H54 (cell line): Measurements from ENCODE around the gene KCNIP2.

ENCODE experiments used
- DNase-seq: peaks from one replicate; pipeline ENCODE4 v3.0.0; 2011; ENCODE audit warnings: low spot score, mixed read lengths; ENCODE audit not compliant: insufficient read length
- FAIRE-seq: peaks from 3 replicates; lab custom pipeline; 2011; peaks lifted over from hg19 to GRCh38; lab: Jason Lieb, UNC
- POLR2A ChIP-seq: IDR thresholded peaks from 2 replicates; pipeline ENCODE4 v1.6.1; 2011; ENCODE audit warnings: low read depth, mild to moderate bottlenecking, low read length

The KCNIP2 gene

DNA sequence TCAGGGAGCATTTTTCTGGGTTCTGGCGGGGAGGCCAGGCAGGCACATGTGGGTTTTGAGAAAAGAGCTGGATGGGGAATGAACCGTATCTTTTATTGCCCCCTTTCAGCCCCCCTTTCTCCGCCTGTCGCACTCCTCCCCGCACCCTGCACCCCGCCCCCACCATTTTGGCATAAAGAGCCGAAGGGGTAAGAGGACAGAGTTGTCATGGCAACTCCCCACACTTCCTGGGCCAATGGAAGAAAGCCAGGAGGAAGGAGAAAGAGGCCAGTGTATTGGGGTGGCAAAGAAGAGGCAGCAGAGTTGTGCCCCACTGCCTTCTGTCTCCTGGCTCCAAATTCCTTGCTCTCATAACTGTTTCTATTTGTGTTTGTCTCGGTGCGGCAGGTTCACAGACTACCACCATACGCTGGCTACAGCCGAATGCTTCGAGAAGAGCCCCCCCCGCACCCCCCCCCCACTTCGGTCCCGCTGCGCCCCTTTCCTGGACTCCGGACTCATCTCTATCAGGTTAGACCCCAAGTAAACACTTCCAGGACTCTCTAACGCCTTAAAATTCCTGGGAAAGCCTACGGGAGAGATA, 3.4 kb downstream of the KCNIP2 start:
- no peak for TF ChIP-seq POLR2A
- DNase-seq (no peak), FAIRE-seq (no peak)

DNA sequence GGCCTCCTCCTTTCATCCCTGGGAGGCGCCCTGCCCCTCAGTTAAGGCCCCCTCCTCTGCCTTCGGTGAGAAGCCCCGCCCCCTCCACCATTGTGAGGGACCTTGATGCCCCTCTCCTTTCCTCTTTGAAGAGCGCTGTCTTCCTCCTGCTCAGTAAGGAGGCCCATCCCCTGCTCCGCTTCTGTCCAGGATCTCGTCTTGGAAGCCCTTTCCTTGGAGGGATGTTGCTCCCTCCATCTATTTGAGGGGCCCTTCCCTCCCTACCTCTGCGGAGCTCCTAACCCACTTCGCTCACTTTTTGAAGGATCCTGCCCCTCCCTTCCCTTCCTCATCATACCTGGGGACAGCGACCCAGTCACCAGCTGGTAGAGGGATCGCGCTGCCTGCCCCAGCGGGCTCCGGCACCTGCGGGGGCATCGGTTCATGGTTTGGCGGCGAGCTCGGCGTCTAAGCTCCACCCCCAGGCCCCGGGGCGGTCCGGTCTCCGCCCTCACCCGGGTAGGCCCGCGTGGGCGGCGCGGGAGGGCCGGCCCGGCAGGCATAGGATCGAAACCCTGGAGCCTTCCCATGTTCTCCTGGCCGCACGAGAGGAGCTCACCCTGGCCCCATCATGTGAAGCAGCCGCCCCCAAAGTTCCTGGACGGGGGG, 4.1 kb downstream of the KCNIP2 start:
- no peak for DNase-seq
- FAIRE-seq, result no peak

DNA sequence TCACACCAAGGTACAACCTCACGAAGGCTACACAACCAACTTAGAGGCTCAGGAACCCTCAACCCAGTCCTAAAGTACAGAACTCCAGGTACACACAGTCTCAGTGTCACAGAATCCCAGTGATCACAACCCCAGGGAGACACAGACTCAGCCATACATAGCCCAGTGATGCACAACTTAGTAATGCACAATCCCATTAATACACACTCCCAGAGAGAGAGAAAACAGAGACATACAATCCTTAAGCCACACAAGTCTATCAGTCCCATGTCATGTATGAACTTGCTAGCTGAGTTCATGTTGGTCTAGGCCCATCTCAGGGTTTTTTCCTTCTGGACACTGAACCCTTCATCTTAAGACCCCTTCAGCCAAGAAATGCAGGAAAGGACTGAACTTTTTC, 4.6 kb downstream of the KCNIP2 start:
- FAIRE-seq, result no peak

More for the DNA sequence above, 4.1 kb downstream of the KCNIP2 start:
- TF ChIP-seq POLR2A, result no peak

DNA sequence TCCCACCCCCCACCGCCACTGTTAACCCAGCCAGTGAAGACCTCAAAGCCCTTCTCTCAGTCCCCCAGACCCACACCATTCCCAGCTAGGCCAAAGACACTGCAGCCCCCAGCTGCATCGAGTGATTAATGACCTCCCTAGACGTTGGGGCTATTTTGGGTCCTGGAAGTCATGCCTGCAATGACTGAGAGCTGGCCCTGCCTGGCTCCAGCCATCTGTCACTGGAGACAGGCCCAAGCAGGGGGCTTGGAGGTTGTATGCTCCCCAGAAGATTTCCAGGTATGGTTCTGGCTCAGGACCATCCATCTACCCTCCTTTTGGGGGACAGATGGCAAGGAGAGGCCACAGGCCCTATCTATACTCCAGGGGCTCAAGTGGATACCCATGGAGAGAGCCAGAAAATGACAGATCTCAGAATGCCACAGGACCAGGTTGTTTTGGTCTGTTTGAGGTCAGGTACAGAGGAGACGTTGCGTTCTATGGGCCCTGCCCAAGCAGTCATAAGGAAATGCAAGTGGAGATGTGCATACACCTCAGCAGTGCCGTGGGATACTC, 5.1 kb downstream of the KCNIP2 start:
- no peak for FAIRE-seq
- no peak for DNase-seq

More for the DNA sequence above, 4.6 kb downstream of the KCNIP2 start:
- no peak for TF ChIP-seq POLR2A
- DNase-seq, result no peak

GRCh38 chr10:101837748-101838147, 5.9 kb downstream of the KCNIP2 start:
- FAIRE-seq (no peak), DNase-seq (no peak)
- TF ChIP-seq POLR2A, result no peak

More for the DNA sequence above, 5.1 kb downstream of the KCNIP2 start:
- TF ChIP-seq POLR2A, result no peak

GRCh38 chr10:101835362-101835761, 8.2 kb downstream of the KCNIP2 start:
- no peak for DNase-seq
- TF ChIP-seq POLR2A, result no peak
- FAIRE-seq, result no peak

- FAIRE-seq (no peak), DNase-seq (no peak)
- no peak for TF ChIP-seq POLR2A
Observed at GRCh38 chr10:101834341-101834740, 9.3 kb downstream of the KCNIP2 start.

DNA sequence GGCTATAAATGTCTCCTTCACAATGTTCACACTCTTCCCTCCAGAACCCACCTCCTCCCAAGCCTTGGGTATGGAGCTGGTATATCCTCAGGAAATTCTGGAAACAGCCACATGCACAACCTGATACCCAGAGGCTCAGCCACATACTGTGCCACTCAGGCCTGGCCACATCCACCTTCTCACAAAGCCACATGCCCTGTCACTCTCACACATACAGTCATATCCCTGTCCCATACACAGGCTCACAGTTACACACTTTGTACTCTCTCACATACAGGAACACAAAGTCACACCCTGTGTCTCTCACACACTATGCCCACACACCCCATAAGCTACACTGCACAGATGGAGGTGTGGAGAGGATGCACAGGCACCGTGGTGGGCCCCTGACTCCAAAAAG, 10.1 kb downstream of the KCNIP2 start:
- no peak for FAIRE-seq
- no peak for DNase-seq
- TF ChIP-seq POLR2A, result no peak

DNA sequence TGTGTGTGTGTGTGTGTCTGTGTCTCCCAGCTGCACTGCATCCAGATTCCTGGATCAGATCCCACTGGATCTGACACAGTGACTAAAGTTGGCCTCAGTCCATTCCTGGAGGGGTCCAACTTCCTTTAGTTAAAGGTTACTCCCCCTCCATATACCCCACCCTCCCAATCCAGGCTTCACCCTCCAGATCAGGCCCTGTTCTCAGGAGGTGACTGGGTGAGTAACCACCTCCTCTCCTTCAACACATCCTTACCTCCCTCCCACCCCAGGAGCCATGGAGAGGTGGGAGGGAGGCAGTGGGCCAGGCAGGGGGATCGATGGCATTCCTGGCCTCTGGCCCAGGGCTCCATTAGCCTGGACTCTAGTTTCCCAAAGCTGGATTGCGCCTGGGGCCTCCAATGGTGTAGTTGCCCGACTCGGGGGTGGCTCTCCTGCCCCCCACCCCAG, 11.3 kb downstream of the KCNIP2 start:
- DNase-seq (no peak), FAIRE-seq (no peak)
- no peak for TF ChIP-seq POLR2A

- no peak for DNase-seq
- TF ChIP-seq POLR2A, result no peak
Observed at GRCh38 chr10:101831169-101831811, 12.3 kb downstream of the KCNIP2 start.

GRCh38 chr10:101830322-101831168, 13.1 kb downstream of the KCNIP2 start:
- TF ChIP-seq POLR2A, result no peak
- DNase-seq (peak; percentile 69), FAIRE-seq (no peak)

More at GRCh38 chr10:101831169-101831811, 12.3 kb downstream of the KCNIP2 start:
- FAIRE-seq, result no peak

- no peak for DNase-seq
- no peak for FAIRE-seq
- TF ChIP-seq POLR2A, result no peak
Observed at GRCh38 chr10:101829561-101830315, 13.9 kb downstream of the KCNIP2 start.
